Neural cell (in vitro differentiated cells): ENCODE data around the gene GAS7. TPM values are rescaled to one million over a fixed set of nuclear protein-coding genes. Genes with fewer than 3 reads are reported as not detected.

ENCODE experiments used
- H2AFZ ChIP-seq: fragments of 200-600, 300-800 bp; sonication (generic), shearing (Covaris generic); 2 replicates; pipeline ENCODE4 v1.6.0; 2014; ENCODE audit warnings: low read depth, mild to moderate bottlenecking, antibody characterized with exemption, low read length, moderate library complexity
- H3F3A ChIP-seq: fragments of 200-600 bp; shearing (Covaris generic); 2 replicates; pipeline ENCODE4 v1.6.1; 2016; ENCODE audit warnings: mild to moderate bottlenecking, moderate library complexity, mixed read lengths, antibody characterized with exemption, low read length; ENCODE audit not compliant: insufficient read depth, poor library complexity, severe bottlenecking
- H3K27ac ChIP-seq: fragments of 200-600, 300-800 bp; sonication (generic), shearing (Covaris generic); 2 replicates; pipeline ENCODE4 v1.5.1; 2014; ENCODE audit warnings: mild to moderate bottlenecking, low read length, moderate library complexity
- H3K27me3 ChIP-seq: fragments of 300-800, 200-600 bp; sonication (generic), shearing (Covaris generic); 2 replicates; pipeline ENCODE4 v1.6.0; 2014; ENCODE audit warnings: mild to moderate bottlenecking, low read depth, low read length, moderate library complexity; ENCODE audit not compliant: insufficient read depth
- H3K36me3 ChIP-seq: fragments of 300-800, 200-600 bp; sonication (generic), shearing (Covaris generic); 2 replicates; pipeline ENCODE4 v1.5.1; 2014; ENCODE audit warnings: mild to moderate bottlenecking, antibody characterized with exemption, low read length, moderate library complexity; ENCODE audit not compliant: insufficient read depth
- H3K4me2 ChIP-seq: fragments of 300-800, 200-600 bp; sonication (generic), shearing (Covaris generic); 2 replicates; pipeline ENCODE4 v1.6.0; 2014; ENCODE audit warnings: mild to moderate bottlenecking, low read length
- H3K4me3 ChIP-seq: fragments of 300-800, 200-600 bp; sonication (generic), shearing (Covaris generic); 2 replicates; pipeline ENCODE4 v1.5.1; 2014; ENCODE audit warnings: mild to moderate bottlenecking, low read length, moderate library complexity
- H3K79me2 ChIP-seq: fragments of 200-600 bp; shearing (Covaris generic); replicated peaks from 2 replicates; pipeline ENCODE4 v1.6.0; 2014; ENCODE audit warnings: mild to moderate bottlenecking, low read length, moderate library complexity; ENCODE audit not compliant: insufficient read depth
- H3K9ac ChIP-seq: fragments of 300-800, 200-600 bp; sonication (generic), shearing (Covaris generic); 2 replicates; pipeline ENCODE4 v1.6.1; 2016; ENCODE audit warnings: mild to moderate bottlenecking, low read length, mixed read lengths
- H3K9me2 ChIP-seq: fragments of 200-600 bp; shearing (Covaris generic); 2 replicates; pipeline ENCODE4 v1.6.1; 2016; ENCODE audit warnings: mild to moderate bottlenecking, low read length, mixed read lengths; ENCODE audit not compliant: insufficient read depth
- H3K9me3 ChIP-seq: fragments of 200-600, 300-800 bp; sonication (generic), shearing (Covaris generic); 2 replicates; pipeline ENCODE4 v1.6.1; 2016; ENCODE audit warnings: mild to moderate bottlenecking, mixed run types, low read length, moderate library complexity, mixed read lengths
- H4K20me1 ChIP-seq: fragments of 200-600 bp; shearing (Covaris generic); 2 replicates; pipeline ENCODE4 v1.6.1; 2016; ENCODE audit warnings: mild to moderate bottlenecking, mixed run types; ENCODE audit not compliant: insufficient read depth
- EP300 ChIP-seq: fragments of 450-650 bp; conservative IDR thresholded peaks from 2 replicates; pipeline ENCODE4 v1.6.1; 2014; ENCODE audit warnings: antibody characterized with exemption, mild to moderate bottlenecking, moderate library complexity; ENCODE audit not compliant: poor library complexity, severe bottlenecking
- EZH2 ChIP-seq: fragments of 200-600, 300-800 bp; shearing (Covaris generic), sonication (generic); IDR thresholded peaks from 2 replicates; pipeline ENCODE4 v1.6.1; 2014; ENCODE audit warnings: antibody characterized with exemption, low read length, borderline replicate concordance, mild to moderate bottlenecking; ENCODE audit not compliant: insufficient read depth, poor library complexity, severe bottlenecking
- MXI1 ChIP-seq: fragments of 450-650 bp; conservative IDR thresholded peaks from 2 replicates; pipeline ENCODE4 v1.6.1; 2014; ENCODE audit warnings: antibody characterized with exemption, mild to moderate bottlenecking; ENCODE audit not compliant: poor library complexity, severe bottlenecking
- POLR2AphosphoS5 ChIP-seq: IDR thresholded peaks from 2 replicates; pipeline ENCODE4 v1.6.1; 2012
- RAD21 ChIP-seq: fragments of 450-650 bp; conservative IDR thresholded peaks from 2 replicates; pipeline ENCODE4 v1.6.1; 2014; ENCODE audit warnings: antibody characterized with exemption, mild to moderate bottlenecking, moderate library complexity
- REST ChIP-seq: IDR thresholded peaks from 2 replicates; pipeline ENCODE4 v1.6.1; 2012; ENCODE audit warnings: borderline replicate concordance
- SMC3 ChIP-seq: fragments of 450-650 bp; conservative IDR thresholded peaks from 2 replicates; pipeline ENCODE4 v1.6.1; 2014; ENCODE audit warnings: antibody characterized with exemption, mild to moderate bottlenecking, moderate library complexity; ENCODE audit not compliant: poor library complexity
- TAF1 ChIP-seq: IDR thresholded peaks from 2 replicates; pipeline ENCODE4 v1.6.1; 2012; ENCODE audit warnings: low read depth
- polyA plus RNA-seq: library from polyadenylated mRNA; depleted of rRNA; stranded (reverse); fragments of >200 nt; gene quantifications from 2 replicates; pipeline ENCODE4 v1.2.3, GENCODE V29; 2014
- TF ChIP-seq, protein P1 (sequence below): fragments of 450-650 bp; IDR thresholded peaks from 2 replicates; pipeline ENCODE4 v1.5.1; 2014; ENCODE audit warnings: antibody characterized with exemption, mild to moderate bottlenecking, moderate library complexity; ENCODE audit not compliant: poor library complexity, severe bottlenecking

Gene GAS7
- polyA plus RNA-seq, 1 donor from 2014 or later: 23.6 TPM

GRCh38 chr17:10216213-10216938, 18.0 kb upstream of the GAS7 start:
- H2AFZ ChIP-seq: no peak overlapping the region
- no peak overlapping the region for H3K4me2 ChIP-seq
- peak overlapping the region; percentile 50 for H3K4me3 ChIP-seq

GRCh38 chr17:10215286-10215685, 16.9 kb upstream of the GAS7 start:
- H3K4me2 ChIP-seq: no peak overlapping the region
- H3K27me3 ChIP-seq: no peaks in the 10 kb centered on the region
- H3K9me3 ChIP-seq: no peaks in the 10 kb centered on the region
- H2AFZ ChIP-seq: no peak overlapping the region
- no peak for TF ChIP-seq RAD21
- TF ChIP-seq POLR2AphosphoS5: no peak
- TF ChIP-seq REST: no peak
- H3K9me2 ChIP-seq: no peaks in the 10 kb centered on the region
- H3F3A ChIP-seq: no peaks in the 10 kb centered on the region
- no peak overlapping the region for H3K27ac ChIP-seq
- H3K9ac ChIP-seq: no peak overlapping the region
- H3K36me3 ChIP-seq: no peaks in the 10 kb centered on the region
- no peaks in the 10 kb centered on the region for H4K20me1 ChIP-seq
- H3K79me2 ChIP-seq: no peaks in the 10 kb centered on the region
- H3K4me3 ChIP-seq: no peak overlapping the region

More at GRCh38 chr17:10216213-10216938, 18.0 kb upstream of the GAS7 start:
- no peaks in the 10 kb centered on the region for H3K27me3 ChIP-seq
- no peaks in the 10 kb centered on the region for H3K36me3 ChIP-seq
- no peaks in the 10 kb centered on the region for H3K9me2 ChIP-seq
- H3K9me3 ChIP-seq: no peaks in the 10 kb centered on the region
- no peaks in the 10 kb centered on the region for H3F3A ChIP-seq
- TF ChIP-seq EP300: no peak
- TF ChIP-seq, protein P1, sequence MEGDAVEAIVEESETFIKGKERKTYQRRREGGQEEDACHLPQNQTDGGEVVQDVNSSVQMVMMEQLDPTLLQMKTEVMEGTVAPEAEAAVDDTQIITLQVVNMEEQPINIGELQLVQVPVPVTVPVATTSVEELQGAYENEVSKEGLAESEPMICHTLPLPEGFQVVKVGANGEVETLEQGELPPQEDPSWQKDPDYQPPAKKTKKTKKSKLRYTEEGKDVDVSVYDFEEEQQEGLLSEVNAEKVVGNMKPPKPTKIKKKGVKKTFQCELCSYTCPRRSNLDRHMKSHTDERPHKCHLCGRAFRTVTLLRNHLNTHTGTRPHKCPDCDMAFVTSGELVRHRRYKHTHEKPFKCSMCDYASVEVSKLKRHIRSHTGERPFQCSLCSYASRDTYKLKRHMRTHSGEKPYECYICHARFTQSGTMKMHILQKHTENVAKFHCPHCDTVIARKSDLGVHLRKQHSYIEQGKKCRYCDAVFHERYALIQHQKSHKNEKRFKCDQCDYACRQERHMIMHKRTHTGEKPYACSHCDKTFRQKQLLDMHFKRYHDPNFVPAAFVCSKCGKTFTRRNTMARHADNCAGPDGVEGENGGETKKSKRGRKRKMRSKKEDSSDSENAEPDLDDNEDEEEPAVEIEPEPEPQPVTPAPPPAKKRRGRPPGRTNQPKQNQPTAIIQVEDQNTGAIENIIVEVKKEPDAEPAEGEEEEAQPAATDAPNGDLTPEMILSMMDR: no peak
- TF ChIP-seq MXI1: no peak
- no peak for TF ChIP-seq EZH2
- no peak for TF ChIP-seq TAF1
- no peak for TF ChIP-seq RAD21
- TF ChIP-seq POLR2AphosphoS5: no peak
- no peak for TF ChIP-seq REST
- no peak for TF ChIP-seq SMC3
- H4K20me1 ChIP-seq: no peaks in the 10 kb centered on the region
- peak overlapping the region; percentile 37 for H3K27ac ChIP-seq
- no peaks in the 10 kb centered on the region for H3K79me2 ChIP-seq
- H3K9ac ChIP-seq: peak overlapping the region; percentile 21
